GM18520 (cell line): Measurements from ENCODE around the gene ACBD4.

Source experiments
- ATAC-seq: cut with Tn5 transposase; IDR thresholded peaks from one replicate; pipeline ENCODE4 v1.9.1; 2021; ENCODE audit not compliant: unreplicated experiment

The ACBD4 gene

DNA sequence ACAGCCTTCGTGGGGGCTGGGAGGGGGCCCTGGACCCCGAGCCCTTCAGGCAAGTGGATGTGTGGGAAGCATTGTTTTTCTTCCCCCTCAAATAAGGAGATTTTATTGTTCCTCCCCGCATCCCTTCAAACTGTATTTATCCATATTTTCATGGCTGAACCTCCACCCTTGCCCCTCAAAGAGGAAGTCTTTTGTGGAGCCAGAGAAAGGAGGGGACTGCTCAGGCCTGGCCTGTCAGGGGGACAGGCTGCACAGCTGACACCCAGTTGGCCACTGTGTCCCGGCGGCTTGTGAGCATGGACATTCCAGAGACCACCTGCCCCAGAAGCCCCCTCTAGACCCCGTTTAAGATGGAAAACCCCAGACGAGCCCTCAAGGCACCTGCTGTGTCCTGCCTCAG lies 42.1 kb downstream of the ACBD4 start:
- no peak for ATAC-seq

- no peak for ATAC-seq
These were observed 48.7 kb downstream of the ACBD4 start for GRCh38 chr17:45184144-45184543.

- ATAC-seq = no peak
These were observed 51.4 kb downstream of the ACBD4 start for GRCh38 chr17:45186801-45187354.

- no peak for ATAC-seq
These were observed 53.5 kb downstream of the ACBD4 start for GRCh38 chr17:45189009-45189408.

DNA sequence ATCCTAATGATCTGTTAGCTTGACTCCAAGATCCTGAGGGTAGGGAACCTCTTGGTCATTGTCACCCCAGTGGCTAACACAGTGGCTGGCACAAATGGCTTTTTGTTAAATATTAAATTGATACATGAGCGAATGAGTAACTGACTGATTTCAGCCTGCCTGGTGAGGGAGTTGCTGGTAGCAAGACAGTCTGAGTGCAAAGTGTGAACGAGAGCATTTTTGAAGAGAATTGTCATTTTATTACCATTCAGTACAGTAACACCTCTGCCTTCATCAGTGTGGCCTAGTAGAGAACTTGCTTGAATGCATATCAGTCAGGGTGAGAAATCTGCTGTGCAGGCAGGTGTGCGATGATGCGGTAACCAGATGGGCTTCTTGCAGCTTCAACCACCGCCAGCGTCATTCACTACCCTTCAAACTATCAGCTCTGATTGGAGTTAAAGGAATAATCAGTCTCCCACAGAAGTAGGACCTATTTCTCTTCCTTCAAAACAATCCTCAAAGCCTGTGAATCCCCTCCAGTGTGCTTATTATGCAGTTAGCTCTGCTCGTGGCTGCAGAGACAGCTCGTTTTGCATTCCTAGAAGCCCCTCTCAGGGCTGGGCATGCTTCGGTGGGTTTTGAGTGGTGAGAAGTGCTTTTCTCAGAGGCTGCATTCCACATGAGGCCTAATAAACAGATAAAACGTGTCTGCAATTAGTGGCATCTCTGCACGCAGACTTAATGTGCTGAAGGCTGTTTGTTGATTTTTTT lies 55.2 kb downstream of the ACBD4 start:
- no peak for ATAC-seq
